SJSA1 (cell line): ENCODE data around the gene TRIL. TPM values are rescaled to one million over a fixed set of nuclear protein-coding genes. Genes with fewer than 3 reads are reported as not detected.

Source experiments
- DNase-seq, 2 experiments: peaks; one replicate each; pipeline ENCODE4 v3.0.0-alpha.2; 2015 to 2020; ENCODE audit warnings: low spot score in 2 of 2, low read depth in 1 of 2
- H3K27ac ChIP-seq: fragments of 250-450 bp; sonication (Bioruptor Pico); 2 replicates; pipeline ENCODE4 v1.5.1; 2020; ENCODE audit warnings: mild to moderate bottlenecking, moderate library complexity
- H3K27me3 ChIP-seq: fragments of 250-450 bp; sonication (Bioruptor Pico); replicated peaks from 2 replicates; pipeline ENCODE4 v1.5.1; 2020; ENCODE audit warnings: mild to moderate bottlenecking, moderate library complexity
- H3K36me3 ChIP-seq: fragments of 250-450 bp; sonication (Bioruptor Pico); 2 replicates; pipeline ENCODE4 v1.5.1; 2020; ENCODE audit warnings: mild to moderate bottlenecking
- H3K4me1 ChIP-seq: fragments of 250-450 bp; sonication (Bioruptor Pico); replicated peaks from 2 replicates; pipeline ENCODE4 v1.6.1; 2021; ENCODE audit warnings: mild to moderate bottlenecking
- H3K4me3 ChIP-seq: fragments of 250-450 bp; sonication (Bioruptor Pico); 2 replicates; pipeline ENCODE4 v1.5.1; 2020; ENCODE audit warnings: mild to moderate bottlenecking
- H3K9me3 ChIP-seq: fragments of 250-450 bp; sonication (Bioruptor Pico); replicated peaks from 2 replicates; pipeline ENCODE4 v1.5.1; 2020; ENCODE audit warnings: mild to moderate bottlenecking
- total RNA-seq: library from RNA; depleted of rRNA; stranded (reverse); fragments of >200 nt; shearing (Covaris generic); gene quantifications from 2 replicates; pipeline ENCODE4 v1.2.3, GENCODE V29; 2014; rRNA removed

Gene TRIL
- total RNA-seq, 1 experiment from 2014 or later: 0.05 TPM

DNA sequence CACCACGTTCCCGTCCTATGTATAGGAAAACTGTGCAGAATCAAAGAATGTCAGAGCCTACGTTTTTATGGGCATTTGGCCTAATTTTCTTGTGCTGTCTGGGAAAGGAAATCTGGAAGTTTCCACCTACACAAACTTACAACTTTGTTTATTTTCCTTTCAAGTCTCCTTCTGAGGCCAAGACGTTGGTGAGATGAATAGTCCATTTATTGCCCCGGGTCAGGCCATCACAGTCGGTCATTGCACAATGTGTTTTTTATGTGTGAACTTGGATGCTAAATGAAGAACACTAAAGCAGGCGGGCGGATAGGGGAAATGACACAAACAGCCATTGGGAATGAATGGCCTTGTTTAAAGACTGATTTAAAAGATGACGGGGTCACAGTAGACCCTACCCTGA lies 38.6 kb downstream of the TRIL start:
- Histone ChIP-seq H3K4me3 (no peak overlapping the region), H3K36me3 (no peaks in the 10 kb centered on the region), H3K4me1 (no peaks in the 10 kb centered on the region), H3K9me3 (no peaks in the 10 kb centered on the region), H3K27me3 (0 out of 2 replicates have a peak, but pooled peaks cover 5% of the 10 kb centered on the region), H3K27ac (no peak overlapping the region)
- DNase-seq: no peak

GRCh38 chr7:28908775-28909174 lies 49.4 kb downstream of the TRIL start:
- Histone ChIP-seq H3K4me3 (no peak overlapping the region), H3K9me3 (no peaks in the 10 kb centered on the region), H3K27me3 (0 out of 2 replicates have a peak, but pooled peaks cover 4% of the 10 kb centered on the region), H3K36me3 (no peaks in the 10 kb centered on the region), H3K27ac (no peak overlapping the region), H3K4me1 (no peaks in the 10 kb centered on the region)
- no peak for DNase-seq

GRCh38 chr7:28905464-28905863 lies 52.7 kb downstream of the TRIL start:
- DNase-seq: no peak
- Histone ChIP-seq H3K9me3 (no peaks in the 10 kb centered on the region), H3K4me3 (no peak overlapping the region), H3K27ac (no peak overlapping the region), H3K36me3 (no peaks in the 10 kb centered on the region), H3K4me1 (no peaks in the 10 kb centered on the region), H3K27me3 (0 out of 2 replicates have a peak, but pooled peaks cover 4% of the 10 kb centered on the region)

- Histone ChIP-seq H3K4me3 (peak overlapping the region; percentile 25), H3K27me3 (0 out of 2 replicates have a peak, but pooled peaks cover 4% of the 10 kb centered on the region), H3K27ac (no peak overlapping the region), H3K9me3 (no peaks in the 10 kb centered on the region), H3K36me3 (no peaks in the 10 kb centered on the region), H3K4me1 (no peaks in the 10 kb centered on the region)
- DNase-seq: no peak
Observed at GRCh38 chr7:28904578-28905048, 53.5 kb downstream of the TRIL start.

GRCh38 chr7:28903730-28904577 lies 54.2 kb downstream of the TRIL start:
- H3K4me3 ChIP-seq: peak overlapping the region; percentile 25
- no peaks in the 10 kb centered on the region for H3K4me1 ChIP-seq
- no peak overlapping the region for H3K27ac ChIP-seq
- H3K27me3 ChIP-seq: 0 out of 2 replicates have a peak, but pooled peaks cover 4% of the 10 kb centered on the region
- H3K36me3 ChIP-seq: no peaks in the 10 kb centered on the region
- H3K9me3 ChIP-seq: no peaks in the 10 kb centered on the region
- no peak for DNase-seq

Other genes starting within 250 kb of the TRIL start
- gene CPVL, start 188.2 kb upstream of the TRIL start, total RNA-seq: 1.6 and 2.7 TPM in 2 replicates
- 0.21 TPM in 1 of 2 replicates, not detected in the other for gene CHN2, start 236.4 kb upstream of the TRIL start, total RNA-seq